K562 (cell line): ENCODE results near the gene ABHD14A. TPM values are rescaled to one million over a fixed set of nuclear protein-coding genes. Genes with fewer than 3 reads are reported as not detected.
A peak's percentile ranks its signal among the peaks of the same experiment; 100 is the strongest.

ENCODE experiments used
- ATF7 ChIP-seq: fragments of 450-650 bp; IDR thresholded peaks from 2 replicates; pipeline ENCODE4 v1.7.1; 2014; ENCODE audit warnings: mild to moderate bottlenecking, moderate library complexity
- C11orf30 ChIP-seq: fragments of 450-650 bp; IDR thresholded peaks from 2 replicates; pipeline ENCODE4 v1.6.1; 2016; ENCODE audit warnings: low read depth, mild to moderate bottlenecking
- HDAC6 ChIP-seq: IDR thresholded peaks from 2 replicates; pipeline ENCODE4 v1.6.1; 2012; ENCODE audit warnings: low read depth, mild to moderate bottlenecking, control low read depth, inconsistent platforms, low read length, moderate library complexity
- KAT2B ChIP-seq: IDR thresholded peaks from one replicate; pipeline ENCODE4 v1.6.1; 2012; ENCODE audit warnings: low read depth, mild to moderate bottlenecking, control low read depth, inconsistent platforms, low read length, moderate library complexity
- MLLT1 ChIP-seq, 2 experiments: fragments of 450-650 bp; IDR thresholded peaks; 2 replicates each; pipeline ENCODE4 v1.6.1; 2016
- NCOA2 ChIP-seq, 2 experiments: fragments of 450-650 bp; IDR thresholded peaks; 2 replicates each; pipeline ENCODE4 v1.6.1; 2018; ENCODE audit warnings: mild to moderate bottlenecking in 2 of 2, moderate library complexity in 1 of 2; ENCODE audit not compliant: partially characterized antibody in 2 of 2
- SMAD4 ChIP-seq: fragments of 250-450 bp; sonication (Bioruptor Pico); conservative IDR thresholded peaks from 2 replicates; pipeline ENCODE4 v1.8.0; 2021; ENCODE audit warnings: inconsistent platforms, mild to moderate bottlenecking, moderate library complexity
- TCFL5 ChIP-seq: fragments of 250-450 bp; sonication (Bioruptor Pico); conservative IDR thresholded peaks from 2 replicates; pipeline ENCODE4 v1.6.1; 2021; ENCODE audit warnings: mild to moderate bottlenecking, moderate library complexity, matching md5 sums
- ZBTB5 ChIP-seq: fragments of 450-650 bp; IDR thresholded peaks from 2 replicates; pipeline ENCODE4 v1.6.1; 2017; ENCODE audit warnings: antibody characterized with exemption
- ZBTB9 ChIP-seq: fragments of 450-650 bp; formaldehyde crosslinking; IDR thresholded peaks from 2 replicates; pipeline ENCODE4 v1.4.0; 2020; ENCODE audit warnings: mild to moderate bottlenecking, moderate library complexity
- ZKSCAN1 ChIP-seq: fragments of 150-350 bp; IDR thresholded peaks from 2 replicates; pipeline ENCODE4 v1.6.1; 2016; ENCODE audit warnings: low read depth, low read length
- ZKSCAN3 ChIP-seq: fragments of 250-450 bp; sonication (Bioruptor Pico); IDR thresholded peaks from 2 replicates; pipeline ENCODE4 v1.4.0; 2020
- ZNF277 ChIP-seq: fragments of 250-450 bp; sonication (Bioruptor Pico); IDR thresholded peaks from 2 replicates; pipeline ENCODE4 v1.8.0; 2022; ENCODE audit warnings: inconsistent platforms, mild to moderate bottlenecking, moderate library complexity, borderline replicate concordance
- ZNF41 ChIP-seq: fragments of 250-450 bp; sonication (Bioruptor Pico); conservative IDR thresholded peaks from 2 replicates; pipeline ENCODE4 v1.4.0; 2020; ENCODE audit warnings: mild to moderate bottlenecking
- polyA plus RNA-seq, 8 experiments: library from polyadenylated mRNA; depleted of rRNA in 4 of 8; stranded (reverse) in 5 of 8; unstranded in 3 of 8; fragments of >200 nt; fragmentation: Nextera tagmentation in 2 of 8; fragmentation: Illumina TruSeq in 1 of 8; extraction: Ambion mirVana in 2 of 8; extraction: Trizol in 1 of 8; gene quantifications; 2 replicates each; pipeline versions ENCODE4 v1.2.1 to v1.2.3, GENCODE V29; 2011 to 2014; ENCODE audit warnings: inconsistent platforms in 1 of 8, missing spikeins in 1 of 8
- total RNA-seq, 7 experiments: library from RNA; depleted of rRNA in 6 of 7; stranded (reverse); fragments of >200 nt in 6 of 7; fragmentation: Illumina TruSeq in 2 of 7; extraction: Trizol in 2 of 7; gene quantifications; 2 replicates each; pipeline versions ENCODE4 v1.2.1 to v1.2.3, GENCODE V29; 2011 to 2021; ENCODE audit warnings: low replicate concordance in 1 of 7
- TF ChIP-seq, protein P1 (sequence below): fragments of 250-450 bp; sonication (Bioruptor Pico); IDR thresholded peaks from 2 replicates; pipeline ENCODE4 v1.5.0; 2021
- TF ChIP-seq, protein P2 (sequence below): fragments of 450-650 bp; formaldehyde crosslinking; IDR thresholded peaks from 2 replicates; pipeline ENCODE4 v1.4.0; 2022; ENCODE audit warnings: missing genetic modification characterization
- TF ChIP-seq, protein P3 (sequence below): sonication (generic); formaldehyde crosslinking; IDR thresholded peaks from 2 replicates; pipeline ENCODE4 v1.8.0; 2022; ENCODE audit warnings: mild to moderate bottlenecking, missing genetic modification reagents

Gene ABHD14A
- total and polyA plus RNA-seq, 9 of the 15 experiments (the other 6 are each of a cell fraction or from before 2014, with no cell fraction given): 0.90 to 10.5 (median 8.3) TPM

DNA sequence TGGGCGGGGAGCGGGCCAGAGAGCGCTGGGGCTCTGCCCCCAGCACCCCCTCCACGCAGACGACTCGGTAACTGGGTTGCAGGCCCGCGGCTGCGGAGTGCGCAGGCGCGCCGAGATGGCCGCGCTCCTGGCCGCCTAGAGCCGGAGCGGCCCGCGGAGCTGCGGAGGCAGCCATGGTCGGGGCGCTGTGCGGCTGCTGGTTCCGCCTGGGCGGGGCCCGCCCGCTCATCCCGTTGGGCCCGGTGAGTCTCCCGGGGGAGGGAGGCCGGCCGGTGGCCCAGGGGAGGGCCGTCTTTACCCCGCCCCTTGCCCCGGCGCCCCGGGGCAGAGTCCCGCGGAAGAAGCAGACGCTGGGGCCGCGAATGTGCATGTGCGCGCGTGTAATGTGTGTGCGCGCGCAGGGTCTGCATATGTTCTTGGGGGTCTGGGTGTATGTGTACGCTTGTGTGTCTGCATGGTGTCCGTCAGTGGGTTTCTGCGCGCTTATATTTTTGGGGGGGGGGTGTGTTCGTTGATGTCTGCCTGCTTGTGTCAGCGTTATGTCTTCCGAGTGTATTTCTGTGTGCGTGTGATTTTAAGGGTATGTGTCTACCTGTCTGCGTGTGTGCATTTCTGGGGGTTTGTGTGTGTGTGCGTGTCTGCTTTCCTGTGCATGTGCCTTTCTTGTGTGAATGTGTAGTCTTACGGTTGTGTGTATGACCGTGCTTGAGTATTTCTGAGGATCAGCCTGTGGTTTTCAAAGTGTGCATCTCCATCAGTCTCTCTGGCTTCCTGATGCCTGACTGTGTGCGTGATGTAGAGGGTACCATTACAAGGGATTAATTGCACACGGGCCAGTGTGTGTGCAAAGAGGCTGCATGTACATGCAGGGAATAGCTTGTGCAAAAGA is at the start of gene ABHD14A (continued):
- TF ChIP-seq, protein P1, sequence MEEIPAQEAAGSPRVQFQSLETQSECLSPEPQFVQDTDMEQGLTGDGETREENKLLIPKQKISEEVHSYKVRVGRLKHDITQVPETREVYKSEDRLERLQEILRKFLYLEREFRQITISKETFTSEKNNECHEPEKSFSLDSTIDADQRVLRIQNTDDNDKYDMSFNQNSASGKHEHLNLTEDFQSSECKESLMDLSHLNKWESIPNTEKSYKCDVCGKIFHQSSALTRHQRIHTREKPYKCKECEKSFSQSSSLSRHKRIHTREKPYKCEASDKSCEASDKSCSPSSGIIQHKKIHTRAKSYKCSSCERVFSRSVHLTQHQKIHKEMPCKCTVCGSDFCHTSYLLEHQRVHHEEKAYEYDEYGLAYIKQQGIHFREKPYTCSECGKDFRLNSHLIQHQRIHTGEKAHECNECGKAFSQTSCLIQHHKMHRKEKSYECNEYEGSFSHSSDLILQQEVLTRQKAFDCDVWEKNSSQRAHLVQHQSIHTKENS (CRISPR knock-in tag): no peak
- TF ChIP-seq KAT2B (no peak), ZKSCAN3 (CRISPR knock-in tag) (no peak), ATF7 (peak; percentile 35; the same call in 1 of the 2 replicates), ZKSCAN1 (peak; percentile 79; the same call in 1 of the 2 replicates), C11orf30 (no peak), ZBTB9 (CRISPR knock-in tag) (peak; percentile 21; the same call in 1 of the 2 replicates), ZNF277 (CRISPR knock-in tag) (no peak), ZBTB5 (0 out of 2 replicates have a peak, but pooled peaks have one; percentile 52), HDAC6 (no peak), SMAD4 (CRISPR knock-in tag) (peak; percentile 21), NCOA2 (IDR thresholded peaks at IDR 0.05; ENCODE audit: partially characterized antibody in 2 of 2) (no peak), MLLT1 (IDR thresholded peaks at IDR 0.05) (peak; percentile 31 to 72; a peak in 1 of 4 replicates), TCFL5 (CRISPR knock-in tag) (no peak), ZNF41 (CRISPR knock-in tag) (no peak)
- TF ChIP-seq, protein P2, sequence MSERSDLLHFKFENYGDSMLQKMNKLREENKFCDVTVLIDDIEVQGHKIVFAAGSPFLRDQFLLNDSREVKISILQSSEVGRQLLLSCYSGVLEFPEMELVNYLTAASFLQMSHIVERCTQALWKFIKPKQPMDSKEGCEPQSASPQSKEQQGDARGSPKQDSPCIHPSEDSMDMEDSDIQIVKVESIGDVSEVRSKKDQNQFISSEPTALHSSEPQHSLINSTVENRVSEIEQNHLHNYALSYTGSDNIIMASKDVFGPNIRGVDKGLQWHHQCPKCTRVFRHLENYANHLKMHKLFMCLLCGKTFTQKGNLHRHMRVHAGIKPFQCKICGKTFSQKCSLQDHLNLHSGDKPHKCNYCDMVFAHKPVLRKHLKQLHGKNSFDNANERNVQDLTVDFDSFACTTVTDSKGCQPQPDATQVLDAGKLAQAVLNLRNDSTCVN (CRISPR knock-in tag): peak; percentile 73; the same call in 1 of the 2 replicates
- TF ChIP-seq, protein P3, sequence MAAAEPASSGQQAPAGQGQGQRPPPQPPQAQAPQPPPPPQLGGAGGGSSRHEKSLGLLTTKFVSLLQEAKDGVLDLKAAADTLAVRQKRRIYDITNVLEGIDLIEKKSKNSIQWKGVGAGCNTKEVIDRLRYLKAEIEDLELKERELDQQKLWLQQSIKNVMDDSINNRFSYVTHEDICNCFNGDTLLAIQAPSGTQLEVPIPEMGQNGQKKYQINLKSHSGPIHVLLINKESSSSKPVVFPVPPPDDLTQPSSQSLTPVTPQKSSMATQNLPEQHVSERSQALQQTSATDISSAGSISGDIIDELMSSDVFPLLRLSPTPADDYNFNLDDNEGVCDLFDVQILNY (CRISPR knock-in tag): no peak
